NCI-H345 treated with DMSO at 0.1 percent for 48 hours (cell line): ENCODE results near the gene RAG1.

Experiments
- DNase-seq: peaks from one replicate; lab custom pipeline; 2025; ENCODE audit not compliant: unreplicated experiment; lab: John Stamatoyannopoulos, UW

RAG1 gene

DNA sequence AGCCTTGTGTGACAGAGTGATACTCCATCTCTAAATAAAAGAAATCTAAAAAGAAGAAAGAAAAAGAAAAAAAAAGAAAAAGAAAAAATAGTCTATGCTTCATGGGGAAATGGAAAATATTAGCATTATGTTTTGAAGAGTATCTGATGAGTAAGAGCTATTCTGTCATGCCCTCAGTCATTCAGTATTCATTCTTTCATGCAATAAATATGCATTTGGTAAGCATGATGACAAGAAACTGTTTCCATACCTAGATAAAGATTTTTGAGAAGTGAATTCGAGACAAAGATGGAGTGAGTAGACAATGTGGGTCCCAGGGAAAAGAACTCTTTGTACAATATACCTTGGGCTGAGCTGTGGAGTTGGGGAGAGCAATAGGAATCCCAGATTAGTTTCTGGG, 20.3 kb downstream of the RAG1 start:
- no peak for DNase-seq

DNA sequence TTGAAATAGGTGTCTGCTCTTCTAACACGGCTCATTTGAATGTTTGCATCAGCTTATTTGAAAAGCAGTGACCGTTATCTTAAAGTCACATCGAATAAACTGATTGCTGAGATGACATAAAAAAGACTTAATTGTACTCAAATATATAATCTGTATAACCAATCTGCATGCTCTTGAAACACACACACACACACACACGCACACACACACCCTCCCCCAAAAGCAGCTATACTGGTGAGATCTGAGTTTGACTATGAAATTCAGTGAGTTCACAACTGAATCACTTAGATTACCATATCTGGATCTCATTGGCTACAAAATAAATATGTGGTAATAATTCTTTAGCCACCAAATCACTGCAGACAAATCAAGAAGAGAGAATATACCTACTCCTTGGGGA, 22.7 kb downstream of the RAG1 start:
- no peak for DNase-seq

DNA sequence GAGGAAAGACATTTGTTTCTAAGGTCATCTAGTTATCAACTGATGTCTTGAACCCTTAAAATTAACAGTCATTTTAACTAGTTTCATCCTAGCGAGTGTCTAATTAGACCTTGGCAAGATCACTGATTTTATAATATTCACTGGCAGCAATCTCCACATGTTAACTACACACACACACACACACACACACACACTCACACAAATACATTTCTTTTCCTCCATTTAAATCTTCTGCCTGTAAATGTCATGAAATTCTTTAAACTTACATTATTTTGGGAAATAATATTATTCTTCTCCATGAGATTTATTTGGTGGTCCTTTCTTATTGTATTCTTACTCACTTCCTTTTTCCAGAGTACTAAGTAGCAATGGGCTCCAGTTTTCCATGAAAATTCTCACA, 23.6 kb downstream of the RAG1 start:
- no peak for DNase-seq

DNA sequence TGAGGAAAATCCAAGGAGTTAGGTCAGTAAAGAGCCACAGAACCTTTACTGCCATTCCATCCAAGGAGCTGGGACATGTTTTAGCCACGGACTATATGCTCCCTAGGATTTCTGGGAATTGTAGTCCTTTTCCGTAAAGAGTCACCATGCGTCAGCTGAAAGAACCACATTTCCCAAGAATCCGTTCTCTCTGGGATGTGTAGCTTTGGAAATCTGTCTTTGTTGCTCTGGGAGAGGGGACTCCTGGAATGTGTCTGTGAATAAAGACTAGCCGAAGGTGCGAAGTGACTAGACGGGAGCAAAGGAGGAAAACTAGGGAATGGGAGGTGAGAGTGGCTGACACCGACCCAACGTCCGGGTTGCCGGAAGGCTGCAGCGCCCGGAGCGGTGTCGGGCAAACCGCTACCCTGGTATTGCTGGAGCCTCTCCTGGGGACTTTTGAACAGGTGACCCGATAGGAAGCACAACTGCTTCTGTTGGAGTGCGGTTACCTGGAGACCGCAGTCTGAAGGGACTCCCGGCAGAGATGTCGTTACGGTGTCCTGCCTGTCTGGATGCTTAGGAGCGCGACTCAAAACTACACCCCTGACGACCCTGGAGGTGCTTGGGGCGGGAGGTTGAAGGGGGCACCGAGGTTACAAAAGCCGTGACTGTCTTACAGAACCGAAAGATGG, 26.6 kb downstream of the RAG1 start, which contains the start of gene IFTAP:
Gene IFTAP, plus strand, starts transcription at position 187 of the 674 bp plus-strand sequence. CDS start 15,602 bp downstream, outside the sequence.
- peak; percentile 91 for DNase-seq

DNA sequence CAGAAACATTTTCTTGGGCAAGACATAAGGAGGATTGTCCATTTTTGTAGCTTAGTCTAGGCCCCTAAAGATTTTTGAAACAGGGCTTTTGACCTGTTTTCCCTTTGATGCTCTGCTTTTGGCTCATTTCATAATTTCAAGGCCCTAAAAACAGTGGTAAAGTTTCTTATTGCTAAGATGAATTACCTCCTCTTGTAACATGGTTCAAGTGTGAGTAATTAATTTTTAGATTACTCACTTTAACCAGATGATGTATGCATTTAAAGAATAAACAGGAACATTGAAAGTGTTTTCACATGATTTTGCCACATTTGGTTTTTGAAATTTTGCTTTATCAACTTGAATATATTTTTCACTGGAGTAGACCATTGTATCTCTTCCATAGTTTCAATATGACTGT, 29.1 kb downstream of the RAG1 start:
- no peak for DNase-seq

DNA sequence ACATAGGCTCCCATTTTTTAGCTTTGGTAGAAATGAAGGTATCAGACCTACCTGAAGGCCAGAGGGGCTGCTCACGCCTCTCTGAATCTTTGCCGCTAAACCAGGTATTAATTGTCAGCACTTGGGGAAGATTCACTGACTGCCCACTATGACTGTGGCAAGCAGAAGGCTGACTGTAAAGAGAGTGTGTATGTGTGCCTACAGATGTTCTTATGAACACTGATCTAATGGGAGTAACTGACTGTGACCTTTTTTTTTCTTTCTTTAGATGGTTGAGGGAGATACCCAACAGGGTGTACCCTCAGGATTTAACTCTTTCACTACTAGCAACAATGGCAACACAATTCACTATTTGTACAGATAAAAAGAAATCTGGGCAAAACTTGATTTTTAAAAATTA, 30.2 kb downstream of the RAG1 start, which contains the start of gene RAG2:
Gene RAG2, minus strand, starts transcription at position 186 of the 400 bp plus-strand sequence. CDS start 4,068 bp downstream, outside the sequence.
- no peak for DNase-seq

DNA sequence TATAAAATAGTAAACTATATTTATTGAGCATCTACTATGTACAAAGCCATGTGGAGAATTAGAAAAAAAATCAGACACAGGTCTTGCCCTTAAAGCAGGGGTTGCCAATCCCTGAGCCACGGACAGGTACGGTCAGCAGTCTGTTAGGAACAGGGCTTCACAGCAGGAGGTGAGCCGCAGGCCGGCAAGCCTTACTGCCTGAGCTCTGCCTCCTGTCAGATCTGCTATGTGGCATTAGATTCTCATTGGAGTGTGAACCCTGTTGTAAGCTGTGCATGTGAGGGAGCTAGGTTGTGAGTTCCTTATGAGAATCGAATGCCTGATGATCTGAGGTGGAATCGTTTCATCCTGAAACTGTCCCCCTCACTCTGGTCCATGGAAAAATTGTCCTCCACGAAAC, 32.4 kb downstream of the RAG1 start:
- DNase-seq = no peak

DNA sequence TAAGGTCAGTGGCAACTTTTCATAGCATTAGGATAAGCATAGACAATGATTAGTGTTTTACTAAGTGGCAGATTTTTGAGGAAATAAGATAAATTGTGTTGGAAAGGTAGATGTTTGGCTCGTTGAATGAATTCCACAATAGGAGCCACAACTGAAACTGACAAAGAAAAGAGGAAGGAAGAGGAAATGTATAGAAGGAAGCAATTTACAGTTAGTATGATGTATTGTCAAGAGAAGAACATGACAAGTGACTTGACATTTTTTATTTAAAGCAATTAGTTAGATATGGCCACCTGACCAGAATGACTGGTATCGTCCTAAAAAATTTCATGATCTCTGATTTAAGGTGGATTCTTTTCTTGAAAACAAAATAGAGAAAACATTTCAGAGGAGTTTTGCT, 33.3 kb downstream of the RAG1 start:
- no peak for DNase-seq

DNA sequence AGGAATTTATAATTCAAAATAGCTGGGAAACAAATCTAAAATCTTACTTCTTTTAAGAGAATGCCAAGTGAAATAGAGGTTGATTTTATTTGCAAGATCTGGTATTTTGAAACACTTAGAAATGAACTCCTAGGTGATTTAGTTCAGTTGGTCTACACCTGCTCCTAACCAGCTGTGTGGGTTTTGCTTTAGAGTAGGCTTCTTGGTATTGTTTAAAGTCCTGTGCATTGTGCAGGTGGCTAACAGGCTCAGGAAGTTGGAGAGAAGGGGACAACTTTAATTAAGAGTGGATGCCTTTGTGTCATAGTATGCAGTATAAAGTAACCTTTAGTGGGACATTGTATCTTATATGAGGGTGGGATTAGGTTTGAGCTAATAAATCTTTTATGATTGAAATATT, 34.3 kb downstream of the RAG1 start:
- no peak for DNase-seq

DNA sequence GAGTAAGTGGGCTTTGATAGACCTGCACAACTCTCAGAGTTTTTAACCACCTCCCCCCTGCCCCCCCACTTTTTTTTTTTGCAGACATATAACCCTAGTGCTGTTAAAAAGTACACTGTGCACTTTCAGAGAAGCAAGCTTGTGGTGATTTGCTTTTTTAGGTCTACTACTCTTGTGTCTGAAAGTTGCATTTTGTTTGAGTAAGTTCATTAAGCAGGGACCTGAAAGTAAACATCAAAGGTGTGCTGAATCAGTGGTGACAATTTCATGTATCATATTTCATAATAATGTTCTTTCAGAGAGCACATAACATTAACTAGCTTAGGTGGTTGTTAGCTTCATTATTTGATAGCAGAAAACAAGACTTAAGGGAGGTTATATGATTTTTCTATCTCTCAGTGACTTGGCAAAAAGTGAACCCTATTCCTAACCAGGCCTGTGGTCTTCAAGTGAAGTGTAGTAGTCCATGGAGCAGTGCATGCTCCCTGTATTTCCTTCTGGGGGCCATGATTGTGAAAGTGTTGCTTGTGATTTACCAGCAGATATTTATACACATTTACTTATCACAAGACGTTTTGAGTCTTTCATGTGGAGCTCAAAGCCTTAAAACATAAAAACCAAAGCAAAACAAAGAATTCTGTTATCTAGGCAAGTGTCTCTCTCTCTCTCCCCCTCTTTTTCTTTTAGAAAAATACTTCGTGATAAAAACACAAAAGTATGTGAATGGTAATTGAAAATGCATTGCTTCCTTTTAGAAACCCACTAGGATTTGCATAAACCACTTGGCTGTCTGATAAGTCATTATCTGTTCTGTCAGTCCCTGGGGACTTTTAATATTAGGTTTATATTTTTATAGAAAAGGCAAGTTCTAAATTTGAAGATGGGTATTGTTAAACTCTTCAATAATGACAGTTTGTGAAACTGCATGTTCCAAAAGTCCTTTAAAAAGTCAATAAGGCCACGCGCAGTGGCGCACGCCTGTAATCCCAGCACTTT, 37.7 kb downstream of the RAG1 start:
- DNase-seq = no peak

DNA sequence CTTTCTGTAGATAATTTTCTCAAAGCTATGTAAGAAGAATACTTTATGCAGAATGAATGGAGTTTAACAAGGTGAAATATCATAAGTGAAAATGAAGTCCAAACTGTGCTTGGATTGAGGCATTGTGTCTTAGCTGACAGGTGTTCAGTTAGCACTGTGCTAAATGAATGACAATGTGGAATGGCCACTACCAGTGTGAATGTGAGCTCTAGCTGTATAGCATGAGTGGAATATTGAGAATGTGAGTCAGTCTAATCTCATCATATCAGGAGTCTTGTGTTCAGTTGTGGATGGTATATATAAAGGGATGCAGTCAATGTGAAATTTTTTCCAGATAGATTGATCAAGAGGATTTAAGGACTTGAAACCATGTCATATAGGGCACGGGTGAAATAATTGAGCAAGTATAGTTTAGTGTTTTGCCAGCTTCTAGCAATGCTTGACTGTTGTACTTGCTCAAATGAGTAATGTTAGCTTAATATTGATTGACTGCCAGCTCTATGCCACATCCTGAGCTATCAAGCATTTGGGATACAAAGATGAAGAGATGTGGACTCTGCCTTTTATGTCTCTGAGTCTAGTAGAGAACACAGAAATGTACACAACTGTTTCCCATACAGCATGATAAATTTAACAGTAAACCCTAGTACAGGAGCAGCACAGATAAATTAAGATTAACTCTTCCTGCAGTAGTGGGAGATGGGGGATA, 40.8 kb downstream of the RAG1 start:
- DNase-seq = no peak

DNA sequence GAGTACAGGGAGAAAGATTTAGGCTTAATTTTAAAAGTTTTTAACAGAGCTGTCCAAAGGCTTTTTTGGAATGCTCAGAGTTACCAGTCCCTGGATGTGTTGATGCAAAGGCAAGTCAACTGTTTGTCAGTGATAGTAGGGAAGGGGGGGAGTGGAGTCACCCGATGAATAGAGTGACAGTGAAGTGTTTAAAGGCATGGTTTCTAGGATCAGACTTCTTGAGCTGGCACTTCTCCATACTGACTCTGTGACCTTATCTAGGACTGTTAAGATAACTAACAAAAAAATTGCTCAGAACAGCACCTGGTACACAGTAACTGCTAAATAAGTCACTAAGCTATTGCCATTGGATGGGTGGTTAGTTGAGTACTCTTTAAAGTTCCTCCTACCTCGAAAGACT, 41.6 kb downstream of the RAG1 start:
- DNase-seq = no peak

DNA sequence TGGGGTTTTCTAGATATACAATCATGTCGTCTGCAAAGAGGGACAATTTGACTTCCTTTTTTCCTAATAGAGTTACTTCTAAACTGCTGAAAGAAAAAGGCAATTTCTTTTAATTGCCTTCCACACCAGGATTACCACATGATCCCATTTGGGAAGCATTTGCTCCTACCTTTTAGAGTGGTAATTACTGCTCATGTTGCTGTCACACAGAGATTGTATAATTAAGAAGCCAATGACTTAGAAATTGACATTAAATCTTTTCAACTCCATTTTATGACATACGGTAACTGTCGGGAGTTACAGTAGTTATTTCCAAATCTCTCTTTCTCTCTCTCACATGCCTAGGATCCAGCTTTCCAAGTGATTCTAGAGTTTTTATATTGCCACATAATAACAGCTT, 48.0 kb downstream of the RAG1 start:
- no peak for DNase-seq

DNA sequence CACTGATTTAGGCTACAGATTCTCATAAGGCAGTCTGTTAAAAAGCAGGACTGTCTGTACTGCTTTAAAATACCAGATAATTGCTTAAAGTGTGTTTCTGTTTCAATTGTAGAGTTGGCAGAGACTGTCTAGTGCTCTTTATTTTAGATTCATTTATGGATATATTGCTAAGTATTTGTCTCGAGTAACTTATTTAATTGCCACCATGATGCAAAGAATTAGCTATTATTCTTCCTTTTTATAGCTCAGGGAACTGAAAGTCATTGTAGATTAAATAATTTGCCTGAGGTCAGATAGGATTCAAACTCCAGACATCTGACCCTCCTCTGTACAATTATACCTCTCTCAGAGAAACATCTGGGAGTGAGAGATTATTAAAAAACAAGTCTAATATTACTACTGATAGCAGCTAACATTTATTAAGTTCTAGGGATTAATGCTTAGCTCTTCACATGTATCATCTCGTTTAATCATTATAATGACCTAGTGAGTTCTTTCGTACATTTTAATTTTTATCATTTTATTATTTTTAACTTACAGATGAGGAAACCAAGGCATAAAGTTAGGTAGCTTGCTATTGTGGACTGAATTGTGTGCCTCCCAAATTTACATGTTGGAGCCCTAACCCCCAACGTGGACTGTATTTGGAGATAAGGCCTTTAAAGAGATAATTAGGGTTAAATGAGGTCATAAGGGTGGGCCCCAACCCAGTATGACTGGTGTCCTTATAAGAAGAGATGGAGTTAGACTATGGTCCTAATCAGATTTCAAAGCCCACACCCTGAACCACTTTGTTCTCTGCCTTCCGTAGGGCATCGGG, 49.9 kb downstream of the RAG1 start:
- DNase-seq = no peak

DNA sequence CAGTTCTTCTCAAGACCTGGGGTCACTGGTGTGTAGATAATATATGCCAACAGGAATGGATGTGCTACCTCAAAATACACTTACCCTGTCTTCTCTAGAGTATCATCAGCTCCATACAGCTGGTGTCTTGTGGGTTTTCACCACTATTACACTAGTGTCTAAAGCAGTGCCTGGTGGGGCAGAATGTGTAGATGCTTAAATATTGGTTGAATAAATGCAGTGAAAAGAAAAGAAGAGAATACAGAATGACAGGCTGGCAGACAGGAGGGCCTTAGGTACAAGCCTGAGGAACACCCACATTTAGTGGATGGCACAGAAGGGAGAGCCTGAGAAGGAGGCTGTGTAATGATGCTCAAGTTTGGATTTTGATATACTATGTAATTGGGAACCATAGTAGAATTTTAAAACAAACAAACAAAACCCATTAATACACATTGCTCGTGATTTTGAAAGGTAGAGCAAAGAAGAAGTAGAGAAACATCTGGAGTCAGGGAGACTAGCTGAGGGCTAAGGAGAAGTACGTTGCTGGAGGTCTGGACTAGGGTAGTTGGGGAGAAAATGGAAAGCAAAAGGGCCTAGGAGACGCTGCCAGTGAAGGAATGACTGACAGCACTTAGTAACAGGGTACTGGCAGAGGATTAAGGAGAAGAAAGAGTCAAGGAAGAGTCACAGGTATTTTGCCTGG, 50.7 kb downstream of the RAG1 start:
- DNase-seq = no peak

DNA sequence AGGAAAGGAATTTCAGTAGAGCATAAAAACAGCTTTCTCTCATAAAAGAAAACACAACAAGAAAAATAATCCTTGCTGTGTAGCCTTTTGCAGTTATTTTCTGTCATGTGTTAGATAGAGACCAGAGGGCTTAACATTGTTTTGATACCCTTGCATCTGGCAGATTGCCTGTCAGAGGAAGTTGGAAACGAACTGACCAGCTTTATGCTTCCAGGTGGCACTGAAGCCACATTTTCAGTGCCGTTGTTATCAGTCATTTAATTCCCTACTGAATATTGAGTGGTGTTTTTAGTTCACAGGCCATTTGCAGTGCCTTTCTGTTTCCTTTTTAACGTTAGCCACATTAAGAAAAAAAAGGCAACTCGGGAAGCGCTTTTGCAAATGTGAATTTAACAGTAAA, 51.7 kb downstream of the RAG1 start:
- no peak for DNase-seq

DNA sequence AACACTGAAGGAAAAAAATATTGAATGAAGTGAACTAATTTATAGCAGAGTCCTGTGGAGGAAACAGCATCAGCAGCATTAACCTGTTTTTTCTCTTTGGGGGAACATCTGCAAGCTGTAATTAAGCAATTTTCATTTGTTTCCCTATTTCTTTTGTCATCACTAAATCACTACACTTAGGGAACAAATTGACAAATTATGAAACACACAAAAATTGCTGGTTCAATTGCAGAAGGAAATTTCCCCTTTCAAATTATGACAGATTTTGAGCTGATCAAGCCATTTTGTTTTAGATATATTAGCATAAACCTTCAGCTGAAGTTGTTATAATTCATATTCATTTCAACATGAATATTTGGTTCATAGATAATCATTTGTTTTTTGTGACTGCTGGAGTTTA, 52.4 kb downstream of the RAG1 start:
- DNase-seq = no peak

DNA sequence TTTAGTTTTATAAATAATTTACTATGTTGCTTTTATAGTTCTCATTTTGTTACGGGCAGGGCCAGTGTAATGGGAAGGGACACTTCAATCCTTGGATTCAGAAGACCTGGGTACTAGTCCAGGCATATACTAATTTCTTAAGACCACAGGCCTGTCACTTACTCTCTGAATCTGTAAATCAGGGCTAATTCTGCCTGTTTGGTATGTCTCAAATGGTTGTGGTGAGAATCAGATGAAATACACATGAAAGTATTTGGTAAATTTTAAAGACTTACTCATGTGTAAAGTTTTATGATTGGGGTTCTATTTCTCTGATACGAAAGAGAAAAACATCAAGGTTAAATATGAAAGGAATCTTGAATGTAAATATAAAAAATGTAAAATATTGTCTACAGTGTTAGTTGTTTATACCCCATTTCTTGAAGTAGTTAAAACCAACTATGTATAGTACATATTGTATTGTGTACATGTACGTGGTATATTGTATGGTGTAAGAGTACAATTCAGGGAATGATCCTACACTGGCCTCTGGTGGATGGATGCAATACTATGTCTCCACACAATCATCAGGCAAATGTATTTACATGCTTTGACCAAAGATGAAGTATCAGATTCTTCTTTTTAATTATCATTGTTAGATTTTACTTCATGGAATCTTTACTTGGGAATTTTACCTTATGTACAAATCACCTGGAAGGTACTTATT, 54.8 kb downstream of the RAG1 start:
- no peak for DNase-seq

DNA sequence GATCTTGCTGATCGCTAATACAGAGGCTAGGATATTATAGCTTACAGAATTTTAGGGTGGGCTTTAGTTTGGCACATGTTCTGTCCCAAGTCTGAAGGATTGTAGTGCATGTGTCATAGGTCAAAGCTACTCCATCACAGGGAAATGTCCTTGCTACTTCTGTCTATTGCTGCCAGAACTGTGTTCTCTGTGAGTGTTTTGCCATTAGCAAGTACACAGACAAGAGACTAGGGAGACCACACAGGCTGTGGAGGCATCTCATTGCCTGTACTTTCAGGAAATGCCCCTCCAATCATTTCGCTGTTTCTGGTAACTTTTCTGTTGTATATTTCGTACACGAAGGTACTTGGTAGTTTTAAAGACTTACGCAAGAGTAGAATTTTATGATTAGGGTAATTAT, 55.7 kb downstream of the RAG1 start:
- no peak for DNase-seq
